ENCODE results near the gene TSG101.

The TSG101 gene

GRCh38 chr11:18492888-18493287 lies 33.9 kb downstream of the TSG101 start:
- no peak for DNase-seq

GRCh38 chr11:18491924-18492323 lies 34.8 kb downstream of the TSG101 start:
- no peak for DNase-seq

- DNase-seq: no peak
Measured at GRCh38 chr11:18490736-18491485, 35.8 kb downstream of the TSG101 start.

GRCh38 chr11:18490319-18490718 lies 36.4 kb downstream of the TSG101 start:
- no peak for DNase-seq

- DNase-seq: no peak
Measured at GRCh38 chr11:18485913-18486528, 40.7 kb downstream of the TSG101 start.

GRCh38 chr11:18479063-18479462 lies 47.7 kb downstream of the TSG101 start:
- no peak for DNase-seq

- no peak for DNase-seq
Measured at GRCh38 chr11:18472587-18472986, 54.2 kb downstream of the TSG101 start.

- DNase-seq: no peak
Measured at GRCh38 chr11:18471995-18472394, 54.7 kb downstream of the TSG101 start.

GRCh38 chr11:18468961-18469360 lies 57.8 kb downstream of the TSG101 start:
- DNase-seq: no peak

GRCh38 chr11:18468059-18468458 lies 58.7 kb downstream of the TSG101 start:
- no peak for DNase-seq

- DNase-seq: no peak
Measured at GRCh38 chr11:18466402-18466801, 60.3 kb downstream of the TSG101 start.

GRCh38 chr11:18463439-18463838 lies 63.3 kb downstream of the TSG101 start:
- DNase-seq: no peak

GRCh38 chr11:18461909-18462308 lies 64.8 kb downstream of the TSG101 start:
- DNase-seq: no peak

GRCh38 chr11:18459634-18460033 lies 67.1 kb downstream of the TSG101 start:
- DNase-seq: no peak

- DNase-seq: no peak
Measured at GRCh38 chr11:18457450-18457849, 69.3 kb downstream of the TSG101 start.

GRCh38 chr11:18455686-18456372 lies 70.9 kb downstream of the TSG101 start, which contains the start of gene LDHAL6A:
Gene LDHAL6A, plus strand, starts transcription at chr11:18455856. Its CDS starts 825 bp downstream, at chr11:18456681.
- DNase-seq: peak in 1 of 2 donors; percentile 37

GRCh38 chr11:18452927-18453326 lies 73.8 kb downstream of the TSG101 start:
- DNase-seq: no peak

GRCh38 chr11:18449251-18449650 lies 77.5 kb downstream of the TSG101 start:
- DNase-seq: no peak

GRCh38 chr11:18438691-18439090 lies 88.1 kb downstream of the TSG101 start:
- no peak for DNase-seq
